Uterus (tissue), 4 donors: Measurements from ENCODE around the gene PLD6. TPM values are rescaled to one million over a fixed set of nuclear protein-coding genes. Genes with fewer than 3 reads are reported as not detected.

Experiments
- DNase-seq, 2 donors: peaks; one replicate each; pipeline ENCODE4 v3.0.0-alpha.2; 2019 to 2020
- H3K27ac ChIP-seq, 2 donors: fragments of 200-600 bp; sonication (generic); 1 replicate in 1 of 2; 2 replicates in 1 of 2; pipeline ENCODE4 v1.5.1; 2016 to 2018
- H3K27me3 ChIP-seq, 2 donors: fragments of 200-600 bp; sonication (generic); one replicate each; pipeline ENCODE4 v1.5.1; 2018 to 2019; ENCODE audit warnings: control low read depth in 1 of 2
- H3K36me3 ChIP-seq, 2 donors: fragments of 200-600 bp; sonication (generic); one replicate each; pipeline ENCODE4 v1.5.1; 2019; ENCODE audit warnings: control low read depth in 1 of 2
- H3K4me1 ChIP-seq, 2 donors: fragments of 200-600 bp; sonication (generic); one replicate each; pipeline ENCODE4 v1.5.1; 2018 to 2019; ENCODE audit warnings: control low read depth in 1 of 2
- H3K4me3 ChIP-seq, 2 donors: fragments of 200-600 bp; sonication (generic); 1 replicate in 1 of 2; 2 replicates in 1 of 2; pipeline ENCODE4 v1.5.1; 2018 to 2019; ENCODE audit warnings: mild to moderate bottlenecking in 1 of 2
- H3K9me3 ChIP-seq, 2 donors: fragments of 200-600 bp; sonication (generic); one replicate each; pipeline ENCODE4 v1.5.1; 2019; ENCODE audit warnings: control low read depth in 1 of 2
- POLR2A ChIP-seq, 2 donors: fragments of 450-650 bp; IDR thresholded peaks; one replicate each; pipeline ENCODE4 v1.6.1; 2016; ENCODE audit warnings: antibody characterized with exemption in 2 of 2, mild to moderate bottlenecking in 1 of 2, moderate library complexity in 1 of 2
- intact Hi-C: fragments of 100-400 bp; cut with DNase I; formaldehyde crosslinking; loops from one replicate; pipeline ENCODE4 v1.15.1; 2023; ENCODE audit warnings: low total_unique reads
- total RNA-seq, 4 donors: library from RNA; depleted of rRNA in 3 of 4; stranded (reverse); fragments of >200 nt in 3 of 4; gene quantifications; one replicate each; pipeline versions ENCODE4 v1.1.0 to v1.2.4, GENCODE V29; 2014 to 2023
- TF ChIP-seq, protein P1 (sequence below), 4 experiments: fragments of 200-600 bp in 2 of 4; fragments of 450-650 bp in 2 of 4; sonication (generic) in 2 of 4; IDR thresholded peaks; one replicate each; pipeline ENCODE4 v1.5.1; 2016 to 2019; ENCODE audit warnings: antibody characterized with exemption in 4 of 4, mild to moderate bottlenecking in 2 of 4, moderate library complexity in 1 of 4
- donor health status: DM: yes; HTN: yes; CAD: no.

Gene PLD6
- total RNA-seq, 4 donors from 2014 or later, result 0.77 to 8.1 (median 5.0) TPM

DNA sequence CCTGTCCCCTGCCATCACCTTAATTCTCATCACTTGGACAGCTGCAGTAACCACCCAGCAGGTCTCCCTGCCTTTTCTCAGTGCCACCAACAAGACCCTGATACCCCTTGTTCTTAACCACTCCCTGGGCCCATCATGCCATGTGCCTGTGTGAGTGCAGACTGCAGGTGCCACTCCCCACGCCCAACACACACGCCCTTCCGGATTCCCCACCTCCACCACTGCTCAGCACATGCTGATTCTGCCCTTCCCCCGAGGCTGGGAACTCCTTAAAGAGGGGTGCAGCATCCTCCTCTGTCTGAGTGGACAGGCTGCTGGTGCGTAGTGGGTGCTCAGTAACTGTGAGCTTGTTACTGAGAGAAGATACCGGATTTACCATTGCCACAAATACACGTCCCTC lies 52.4 kb downstream of the PLD6 start:
- no peaks in the 10 kb centered on the region for H3K9me3 ChIP-seq
- H3K27ac ChIP-seq, result no peak overlapping the region
- H3K4me1 ChIP-seq, result no peaks in the 10 kb centered on the region
- H3K4me3 ChIP-seq, result no peak overlapping the region
- H3K27me3 ChIP-seq, result no peaks in the 10 kb centered on the region
- no peak for TF ChIP-seq POLR2A (IDR thresholded peaks at IDR 0.05)
- TF ChIP-seq, protein P1, sequence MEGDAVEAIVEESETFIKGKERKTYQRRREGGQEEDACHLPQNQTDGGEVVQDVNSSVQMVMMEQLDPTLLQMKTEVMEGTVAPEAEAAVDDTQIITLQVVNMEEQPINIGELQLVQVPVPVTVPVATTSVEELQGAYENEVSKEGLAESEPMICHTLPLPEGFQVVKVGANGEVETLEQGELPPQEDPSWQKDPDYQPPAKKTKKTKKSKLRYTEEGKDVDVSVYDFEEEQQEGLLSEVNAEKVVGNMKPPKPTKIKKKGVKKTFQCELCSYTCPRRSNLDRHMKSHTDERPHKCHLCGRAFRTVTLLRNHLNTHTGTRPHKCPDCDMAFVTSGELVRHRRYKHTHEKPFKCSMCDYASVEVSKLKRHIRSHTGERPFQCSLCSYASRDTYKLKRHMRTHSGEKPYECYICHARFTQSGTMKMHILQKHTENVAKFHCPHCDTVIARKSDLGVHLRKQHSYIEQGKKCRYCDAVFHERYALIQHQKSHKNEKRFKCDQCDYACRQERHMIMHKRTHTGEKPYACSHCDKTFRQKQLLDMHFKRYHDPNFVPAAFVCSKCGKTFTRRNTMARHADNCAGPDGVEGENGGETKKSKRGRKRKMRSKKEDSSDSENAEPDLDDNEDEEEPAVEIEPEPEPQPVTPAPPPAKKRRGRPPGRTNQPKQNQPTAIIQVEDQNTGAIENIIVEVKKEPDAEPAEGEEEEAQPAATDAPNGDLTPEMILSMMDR (IDR thresholded peaks at IDR 0.05), result no peak
- intact Hi-C loops, result no loop called here
- no peaks in the 10 kb centered on the region for H3K36me3 ChIP-seq
- DNase-seq, result no peak

DNA sequence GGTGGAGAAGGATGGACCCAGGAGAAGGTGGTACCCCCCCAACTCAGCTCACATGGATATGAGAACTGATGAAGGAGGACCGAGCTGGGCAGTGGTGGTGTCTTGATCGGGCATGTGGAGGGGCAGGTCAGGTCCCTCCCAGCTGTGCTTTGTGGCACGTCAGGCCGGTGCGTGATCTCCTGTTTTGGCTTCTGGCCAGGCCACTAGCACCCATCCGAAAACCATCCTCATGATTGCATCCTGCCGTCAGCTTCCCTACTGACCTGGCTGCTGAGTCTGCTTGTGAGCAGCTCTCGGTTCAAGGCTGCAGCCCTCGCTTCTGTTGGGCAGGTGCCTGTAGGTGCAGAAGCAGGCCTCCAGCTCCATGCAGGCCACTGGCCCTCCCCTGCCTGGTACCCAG lies 53.1 kb downstream of the PLD6 start:
- DNase-seq, result no peak
- Histone ChIP-seq H3K36me3 (no peaks in the 10 kb centered on the region), H3K4me3 (no peak overlapping the region), H3K9me3 (no peaks in the 10 kb centered on the region), H3K27me3 (no peaks in the 10 kb centered on the region), H3K27ac (no peak overlapping the region), H3K4me1 (no peaks in the 10 kb centered on the region)
- TF ChIP-seq POLR2A (IDR thresholded peaks at IDR 0.05), result no peak
- TF ChIP-seq, protein P1 (IDR thresholded peaks at IDR 0.05), result no peak
- intact Hi-C loops, result no loop called here

DNA sequence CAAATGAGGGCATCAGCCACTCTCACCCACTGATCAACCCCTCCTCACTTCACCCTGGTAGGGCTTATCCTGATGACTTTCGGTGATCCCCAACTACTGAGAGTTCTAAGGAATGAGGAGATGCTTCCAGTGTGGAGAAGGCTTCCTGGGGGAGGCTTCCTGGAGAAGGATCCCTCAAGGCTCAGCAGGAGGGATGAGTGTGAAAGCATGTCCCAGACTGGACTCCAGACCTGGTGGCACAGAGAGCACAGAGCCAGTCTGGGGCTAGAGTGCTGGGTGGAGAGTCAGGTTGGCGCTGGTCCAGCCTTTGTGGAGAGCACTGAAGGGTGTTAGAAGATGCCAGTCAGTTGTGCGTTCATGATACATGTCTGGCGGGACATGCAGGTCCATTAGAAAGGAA lies 53.7 kb downstream of the PLD6 start:
- H3K9me3 ChIP-seq, result no peaks in the 10 kb centered on the region
- intact Hi-C loops, result no loop called here
- no peak overlapping the region for H3K4me3 ChIP-seq
- H3K4me1 ChIP-seq, result no peaks in the 10 kb centered on the region
- H3K36me3 ChIP-seq, result no peaks in the 10 kb centered on the region
- H3K27me3 ChIP-seq, result no peaks in the 10 kb centered on the region
- H3K27ac ChIP-seq, result peak overlapping the region; percentile 13 to 45
- TF ChIP-seq POLR2A (IDR thresholded peaks at IDR 0.05), result no peak
- TF ChIP-seq, protein P1 (IDR thresholded peaks at IDR 0.05), result no peak
- peak in 1 of 2 donors; percentile 38 for DNase-seq

DNA sequence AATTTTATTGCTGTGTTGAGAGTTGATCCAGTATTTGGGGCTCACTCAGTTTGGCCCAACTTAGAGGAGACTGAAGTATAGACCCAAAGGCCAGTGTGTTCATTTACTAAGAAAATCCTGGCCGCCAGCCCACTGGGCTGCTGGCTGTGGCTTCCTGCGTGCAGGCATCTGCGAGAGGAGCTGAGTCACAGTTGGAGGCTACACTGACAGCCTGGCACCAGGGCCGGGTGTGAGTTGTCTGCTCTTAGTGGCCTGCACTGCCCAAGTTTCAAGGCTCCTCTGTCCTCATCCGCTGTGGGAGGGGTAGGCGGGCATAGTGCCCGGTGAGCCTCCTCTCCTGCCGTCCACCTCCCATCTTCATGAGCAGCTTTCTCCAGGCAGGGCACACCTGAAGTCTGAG lies 54.2 kb downstream of the PLD6 start:
- H3K27me3 ChIP-seq, result no peaks in the 10 kb centered on the region
- no peaks in the 10 kb centered on the region for H3K9me3 ChIP-seq
- no peaks in the 10 kb centered on the region for H3K36me3 ChIP-seq
- TF ChIP-seq POLR2A (IDR thresholded peaks at IDR 0.05), result no peak
- TF ChIP-seq, protein P1 (IDR thresholded peaks at IDR 0.05), result no peak
- H3K27ac ChIP-seq, result peak overlapping the region; percentile 13 to 45
- H3K4me1 ChIP-seq, result no peaks in the 10 kb centered on the region
- peak; percentile 74 to 78 for DNase-seq
- intact Hi-C loops, result no loop called here
- H3K4me3 ChIP-seq, result no peak overlapping the region

DNA sequence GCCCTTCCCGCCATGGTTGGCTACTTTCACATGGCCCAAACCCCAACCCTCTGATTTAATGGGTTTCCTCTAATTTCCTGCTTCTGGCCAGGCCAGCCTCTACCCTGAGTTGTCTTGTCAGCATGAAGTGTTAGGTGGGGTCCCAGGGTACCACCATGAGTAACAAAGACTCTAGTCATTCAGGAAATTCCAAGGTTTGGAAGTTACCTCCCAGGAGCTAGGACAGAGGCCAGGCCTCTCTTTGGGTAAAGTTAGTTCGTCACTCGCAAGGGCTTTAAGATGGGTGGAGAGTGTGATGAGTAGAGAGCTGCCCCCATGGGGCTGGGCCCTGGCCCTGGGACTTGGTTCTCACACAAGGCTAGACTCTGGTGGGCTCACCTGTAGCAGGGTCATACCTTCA lies 54.6 kb downstream of the PLD6 start:
- Histone ChIP-seq H3K9me3 (no peaks in the 10 kb centered on the region), H3K36me3 (no peaks in the 10 kb centered on the region), H3K27ac (peak overlapping the region; percentile 13 to 19), H3K4me1 (no peaks in the 10 kb centered on the region), H3K4me3 (no peak overlapping the region), H3K27me3 (no peaks in the 10 kb centered on the region)
- intact Hi-C loops, result no loop called here
- DNase-seq, result no peak
- no peak for TF ChIP-seq POLR2A (IDR thresholded peaks at IDR 0.05)
- TF ChIP-seq, protein P1 (IDR thresholded peaks at IDR 0.05), result no peak
